Keratinocyte (primary cell): ENCODE results near the gene GON7.

Source experiments
- EZH2 ChIP-seq: IDR thresholded peaks from one replicate; pipeline ENCODE4 v1.6.1; 2012; ENCODE audit warnings: inconsistent platforms, mild to moderate bottlenecking, low read length, moderate library complexity
- TF ChIP-seq, protein P1 (sequence below), 3 experiments: IDR thresholded peaks in 1 of 3; conservative IDR thresholded peaks in 1 of 3; optimal IDR thresholded peaks in 1 of 3; 2 replicates in 2 of 3; 3 replicates in 1 of 3; pipeline versions ENCODE3 to v1.5.1; 2011; ENCODE audit warnings: low read length in 3 of 3, mild to moderate bottlenecking in 3 of 3, moderate library complexity in 2 of 3, control low read depth in 1 of 3, inconsistent platforms in 1 of 3; ENCODE audit not compliant: insufficient read depth in 2 of 3; ENCODE audit errors: extremely low read depth in 1 of 3

DNA sequence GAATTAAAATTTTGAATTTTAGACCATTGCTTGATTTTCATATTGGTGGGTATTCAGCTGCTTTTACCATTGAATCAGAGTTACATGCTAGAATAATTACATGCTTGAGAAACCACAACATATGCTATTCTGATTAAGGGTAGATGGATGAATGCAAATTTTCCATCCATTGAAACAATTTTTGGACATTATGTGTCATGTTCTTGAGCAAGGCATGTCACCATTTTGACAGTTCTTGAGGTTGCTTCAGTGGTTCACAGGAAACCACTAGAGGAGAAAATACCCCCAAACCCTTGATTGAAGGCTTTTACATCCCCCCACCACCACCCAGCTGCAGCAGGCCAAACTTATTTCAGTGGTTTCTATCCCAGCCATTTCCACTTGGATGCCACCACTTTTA, 13.6 kb upstream of the GON7 start:
- TF ChIP-seq, protein P1, sequence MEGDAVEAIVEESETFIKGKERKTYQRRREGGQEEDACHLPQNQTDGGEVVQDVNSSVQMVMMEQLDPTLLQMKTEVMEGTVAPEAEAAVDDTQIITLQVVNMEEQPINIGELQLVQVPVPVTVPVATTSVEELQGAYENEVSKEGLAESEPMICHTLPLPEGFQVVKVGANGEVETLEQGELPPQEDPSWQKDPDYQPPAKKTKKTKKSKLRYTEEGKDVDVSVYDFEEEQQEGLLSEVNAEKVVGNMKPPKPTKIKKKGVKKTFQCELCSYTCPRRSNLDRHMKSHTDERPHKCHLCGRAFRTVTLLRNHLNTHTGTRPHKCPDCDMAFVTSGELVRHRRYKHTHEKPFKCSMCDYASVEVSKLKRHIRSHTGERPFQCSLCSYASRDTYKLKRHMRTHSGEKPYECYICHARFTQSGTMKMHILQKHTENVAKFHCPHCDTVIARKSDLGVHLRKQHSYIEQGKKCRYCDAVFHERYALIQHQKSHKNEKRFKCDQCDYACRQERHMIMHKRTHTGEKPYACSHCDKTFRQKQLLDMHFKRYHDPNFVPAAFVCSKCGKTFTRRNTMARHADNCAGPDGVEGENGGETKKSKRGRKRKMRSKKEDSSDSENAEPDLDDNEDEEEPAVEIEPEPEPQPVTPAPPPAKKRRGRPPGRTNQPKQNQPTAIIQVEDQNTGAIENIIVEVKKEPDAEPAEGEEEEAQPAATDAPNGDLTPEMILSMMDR (optimal IDR thresholded peaks at IDR 0.05 in 1 of 3, IDR thresholded peaks at IDR 0.05 in 1 of 3, conservative IDR thresholded peaks at IDR 0.05 in 1 of 3; ENCODE audit: extremely low read depth in 1 of 3, insufficient read depth in 2 of 3, low read length in 3 of 3), result no peak
- TF ChIP-seq EZH2, result no peak
